ENCODE measurements around the gene VGF. TPM values are rescaled to one million over a fixed set of nuclear protein-coding genes. Genes with fewer than 3 reads are reported as not detected.

Gene VGF
- total RNA-seq, 1 donor from 2014 or later: 0.16 TPM

DNA sequence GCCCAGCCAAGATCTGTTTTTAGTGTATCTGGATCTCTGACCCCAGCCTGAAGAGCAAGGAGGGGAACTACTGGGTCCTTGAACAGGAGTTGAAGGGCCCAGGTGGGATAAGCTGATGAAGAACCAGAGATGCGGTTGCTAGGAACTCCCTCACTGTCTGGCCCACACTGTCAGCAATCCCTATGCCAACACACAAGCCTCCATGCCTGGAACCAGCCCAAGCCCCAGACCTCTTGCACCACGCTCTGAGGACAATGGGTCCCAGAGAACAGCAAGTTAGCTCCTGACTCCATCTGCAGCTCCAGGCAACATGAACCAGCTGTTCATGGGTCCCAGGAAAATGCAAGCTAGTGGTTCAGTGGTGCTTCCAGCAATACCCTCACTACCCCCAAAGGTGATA, 12.3 kb upstream of the VGF start:
- no peak for DNase-seq (ENCODE audit: extremely low spot score, unreplicated experiment)
- no peaks in the 10 kb centered on the region for H3K36me3 Mint-ChIP-seq (ENCODE audit: unreplicated experiment)
- TF ChIP-seq CTCF (IDR thresholded peaks at IDR 0.05): no peak
- no peak overlapping the region for H3K4me3 Mint-ChIP-seq (ENCODE audit: unreplicated experiment)
- H3K9me3 Mint-ChIP-seq (ENCODE audit: unreplicated experiment): no peaks in the 10 kb centered on the region
- H3K27ac Mint-ChIP-seq (ENCODE audit: unreplicated experiment): no peak overlapping the region
- H3K27me3 Mint-ChIP-seq (ENCODE audit: unreplicated experiment): peaks cover 66% of the 10 kb centered on the region
- H3K4me1 Mint-ChIP-seq (ENCODE audit: unreplicated experiment): peaks cover 27% of the 10 kb centered on the region

GRCh38 chr7:101175664-101176063, 10.3 kb upstream of the VGF start:
- no peaks in the 10 kb centered on the region for H3K36me3 Mint-ChIP-seq (ENCODE audit: unreplicated experiment)
- no peak overlapping the region for H3K4me3 Mint-ChIP-seq (ENCODE audit: unreplicated experiment)
- TF ChIP-seq CTCF (IDR thresholded peaks at IDR 0.05): no peak
- H3K27me3 Mint-ChIP-seq (ENCODE audit: unreplicated experiment): peaks cover 72% of the 10 kb centered on the region
- H3K9me3 Mint-ChIP-seq (ENCODE audit: unreplicated experiment): no peaks in the 10 kb centered on the region
- no peak overlapping the region for H3K27ac Mint-ChIP-seq (ENCODE audit: unreplicated experiment)
- peaks cover 36% of the 10 kb centered on the region for H3K4me1 Mint-ChIP-seq (ENCODE audit: unreplicated experiment)
- no peak for DNase-seq (ENCODE audit: extremely low spot score, unreplicated experiment)

DNA sequence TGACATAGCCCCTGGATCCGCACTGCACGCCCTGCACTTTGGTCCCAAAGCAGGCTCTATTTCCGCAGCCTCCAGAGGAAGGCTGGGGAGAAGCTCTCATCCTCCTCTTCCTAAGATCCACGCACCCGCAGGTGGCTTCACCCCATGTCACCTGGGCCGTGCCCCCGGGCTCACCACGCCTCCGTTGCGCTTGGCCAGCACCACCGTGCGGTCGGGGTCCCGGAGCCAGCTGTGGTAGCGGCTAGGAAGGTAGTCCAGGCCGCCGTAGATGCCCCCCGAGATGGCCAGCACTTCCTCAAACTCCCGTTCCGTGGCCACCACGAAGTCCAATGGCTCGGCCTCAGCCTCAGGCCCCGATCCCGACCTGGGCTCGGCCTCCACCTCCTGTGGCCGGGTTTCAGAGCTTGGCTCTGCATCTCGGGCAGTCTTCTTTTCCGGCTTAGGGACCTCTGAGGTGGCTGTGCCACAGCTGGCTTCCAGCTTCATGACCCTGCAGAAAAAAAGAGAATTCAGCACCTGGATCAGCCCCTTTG, 9.0 kb upstream of the VGF start:
- H3K27me3 Mint-ChIP-seq (ENCODE audit: unreplicated experiment): peaks cover 78% of the 10 kb centered on the region
- no peaks in the 10 kb centered on the region for H3K36me3 Mint-ChIP-seq (ENCODE audit: unreplicated experiment)
- peak overlapping the region; percentile 38 for H3K4me3 Mint-ChIP-seq (ENCODE audit: unreplicated experiment)
- no peak overlapping the region for H3K27ac Mint-ChIP-seq (ENCODE audit: unreplicated experiment)
- peaks cover 38% of the 10 kb centered on the region for H3K4me1 Mint-ChIP-seq (ENCODE audit: unreplicated experiment)
- no peak for DNase-seq (ENCODE audit: extremely low spot score, unreplicated experiment)
- H3K9me3 Mint-ChIP-seq (ENCODE audit: unreplicated experiment): no peaks in the 10 kb centered on the region
- TF ChIP-seq CTCF (IDR thresholded peaks at IDR 0.05): no peak

GRCh38 chr7:101173752-101174244, 8.4 kb upstream of the VGF start:
- Mint-ChIP-seq H3K9me3 (ENCODE audit: unreplicated experiment) (no peaks in the 10 kb centered on the region), H3K4me3 (ENCODE audit: unreplicated experiment) (peak overlapping the region; percentile 38), H3K4me1 (ENCODE audit: unreplicated experiment) (peaks cover 35% of the 10 kb centered on the region), H3K36me3 (ENCODE audit: unreplicated experiment) (no peaks in the 10 kb centered on the region), H3K27me3 (ENCODE audit: unreplicated experiment) (peaks cover 79% of the 10 kb centered on the region), H3K27ac (ENCODE audit: unreplicated experiment) (no peak overlapping the region)
- no peak for TF ChIP-seq CTCF (IDR thresholded peaks at IDR 0.05)
- DNase-seq (ENCODE audit: extremely low spot score, unreplicated experiment): no peak

GRCh38 chr7:101172854-101173751, 7.7 kb upstream of the VGF start:
- H3K27me3 Mint-ChIP-seq (ENCODE audit: unreplicated experiment): peaks cover 81% of the 10 kb centered on the region
- H3K36me3 Mint-ChIP-seq (ENCODE audit: unreplicated experiment): no peaks in the 10 kb centered on the region
- H3K4me1 Mint-ChIP-seq (ENCODE audit: unreplicated experiment): peaks cover 38% of the 10 kb centered on the region
- peak; percentile 92 for DNase-seq (ENCODE audit: extremely low spot score, unreplicated experiment)
- H3K27ac Mint-ChIP-seq (ENCODE audit: unreplicated experiment): no peak overlapping the region
- peak overlapping the region; percentile 60 for H3K4me3 Mint-ChIP-seq (ENCODE audit: unreplicated experiment)
- no peak for TF ChIP-seq CTCF (IDR thresholded peaks at IDR 0.05)
- no peaks in the 10 kb centered on the region for H3K9me3 Mint-ChIP-seq (ENCODE audit: unreplicated experiment)

Measured in osteocyte (in vitro differentiated cells).